ENCODE measurements around the gene PINLYP.

- TF ChIP-seq CTCF (IDR thresholded peaks at IDR 0.05) (no peak), EP300 (IDR thresholded peaks at IDR 0.05) (no peak)
Observed at GRCh38 chr19:43541920-43542650, 33.5 kb upstream of the PINLYP start.

Data from gastroesophageal sphincter (tissue), 3 donors.